Calu3 (cell line): Measurements from ENCODE around the gene PAK6. TPM values are rescaled to one million over a fixed set of nuclear protein-coding genes. Genes with fewer than 3 reads are reported as not detected.

Experiments used
- BruUV-seq: library from RNA; stranded (reverse); fragments of 400-500 nt; replicated peaks from 2 replicates; lab custom pipeline; 2021; lab: Mats Ljungman, UMichigan
- CTCF ChIA-PET: fragments of 300-600 bp; sonication (Branson Sonifier 250); formaldehyde crosslinking; loops from one replicate; lab custom pipeline; 2022; ENCODE audit warnings: antibody characterized with exemption; lab: Charles Lee
- DNase-seq: peaks from one replicate; pipeline ENCODE4 v3.0.0; 2022
- H3K27ac Mint-ChIP-seq: one replicate; pipeline ENCODE4 v1.8.0; 2022; ENCODE audit warnings: mixed read lengths; ENCODE audit not compliant: unreplicated experiment
- H3K27me3 Mint-ChIP-seq: one replicate; pipeline ENCODE4 v1.8.0; 2022; ENCODE audit warnings: mixed read lengths; ENCODE audit not compliant: unreplicated experiment
- H3K36me3 Mint-ChIP-seq: one replicate; pipeline ENCODE4 v1.8.0; 2022; ENCODE audit warnings: mild to moderate bottlenecking, moderate library complexity, mixed read lengths; ENCODE audit not compliant: insufficient read depth, unreplicated experiment
- H3K4me1 Mint-ChIP-seq: one replicate; pipeline ENCODE4 v1.8.0; 2022; ENCODE audit warnings: mild to moderate bottlenecking, low read depth, mixed read lengths; ENCODE audit not compliant: unreplicated experiment
- H3K4me3 Mint-ChIP-seq: one replicate; pipeline ENCODE4 v1.8.0; 2022; ENCODE audit warnings: mild to moderate bottlenecking, low read depth, moderate library complexity, mixed read lengths; ENCODE audit not compliant: unreplicated experiment
- H3K9me3 Mint-ChIP-seq: one replicate; pipeline ENCODE4 v1.8.0; 2022; ENCODE audit warnings: low read depth, mixed read lengths; ENCODE audit not compliant: unreplicated experiment
- CTCF ChIP-seq: fragments of 200-600 bp; IDR thresholded peaks from one replicate; pipeline ENCODE4 v1.8.0; 2022; ENCODE audit warnings: antibody characterized with exemption; ENCODE audit not compliant: unreplicated experiment
- intact Hi-C: fragments of 100-400 bp; cut with micrococcal nuclease; formaldehyde crosslinking; loops from one replicate; pipeline ENCODE4 v1.10.0; 2022; ENCODE audit not compliant: unreplicated experiment
- total RNA-seq: library from RNA; stranded (reverse); gene quantifications from 2 replicates; pipeline ENCODE4 v1.2.3, GENCODE V29; 2022

Gene PAK6
- total RNA-seq, 1 experiment from 2014 or later = 7.1 TPM

GRCh38 chr15:40252141-40252437 lies 13.2 kb downstream of the PAK6 start:
- no TSS peak for BruUV-seq
- no peak for DNase-seq
- Mint-ChIP-seq H3K9me3 (no peaks in the 10 kb centered on the region), H3K36me3 (peaks cover 4% of the 10 kb centered on the region), H3K27me3 (no peaks in the 10 kb centered on the region), H3K4me1 (no peaks in the 10 kb centered on the region), H3K27ac (no peak overlapping the region), H3K4me3 (peak overlapping the region; percentile 75)
- TF ChIP-seq CTCF = no peak
- CTCF ChIA-PET = no interaction called here
- intact Hi-C loops = no loop called here

GRCh38 chr15:40252438-40253166 lies 13.7 kb downstream of the PAK6 start:
- Mint-ChIP-seq H3K9me3 (no peaks in the 10 kb centered on the region), H3K4me3 (peak overlapping the region; percentile 75), H3K4me1 (no peaks in the 10 kb centered on the region), H3K36me3 (peaks cover 4% of the 10 kb centered on the region), H3K27ac (no peak overlapping the region), H3K27me3 (no peaks in the 10 kb centered on the region)
- BruUV-seq = no TSS peak
- no peak for TF ChIP-seq CTCF
- intact Hi-C loops = no loop called here
- CTCF ChIA-PET = no interaction called here
- peak; percentile 39 for DNase-seq

- Mint-ChIP-seq H3K4me3 (peak overlapping the region; percentile 75), H3K27me3 (no peaks in the 10 kb centered on the region), H3K9me3 (no peaks in the 10 kb centered on the region), H3K27ac (no peak overlapping the region), H3K4me1 (no peaks in the 10 kb centered on the region), H3K36me3 (peaks cover 4% of the 10 kb centered on the region)
- intact Hi-C loops = no loop called here
- TF ChIP-seq CTCF = no peak
- CTCF ChIA-PET = interaction anchor here (1.3 kb wide), 1 partner anchor 19 kb away, joined by 3 read pairs; no protein-coding TSS in a partner anchor
- no peak for DNase-seq
- BruUV-seq = no TSS peak
Observed at GRCh38 chr15:40253167-40253790, 14.4 kb downstream of the PAK6 start.

- Mint-ChIP-seq H3K9me3 (no peaks in the 10 kb centered on the region), H3K27me3 (no peaks in the 10 kb centered on the region), H3K4me3 (no peak overlapping the region), H3K36me3 (peaks cover 4% of the 10 kb centered on the region), H3K4me1 (no peaks in the 10 kb centered on the region), H3K27ac (no peak overlapping the region)
- DNase-seq = no peak
- TF ChIP-seq CTCF = no peak
- BruUV-seq = TSS peak; percentile 33
- CTCF ChIA-PET = interaction anchor here (1.3 kb wide), 1 partner anchor 18 kb away, joined by 3 read pairs; no protein-coding TSS in a partner anchor
- intact Hi-C loops = no loop called here
Observed at GRCh38 chr15:40254452-40254851, 15.6 kb downstream of the PAK6 start.
